GM21786 (cell line): ENCODE measurements around the gene AUTS2.

Experiments
- ATAC-seq: cut with Tn5 transposase; IDR thresholded peaks from one replicate; pipeline ENCODE4 v1.9.1; 2021; ENCODE audit not compliant: unreplicated experiment

The AUTS2 gene

DNA sequence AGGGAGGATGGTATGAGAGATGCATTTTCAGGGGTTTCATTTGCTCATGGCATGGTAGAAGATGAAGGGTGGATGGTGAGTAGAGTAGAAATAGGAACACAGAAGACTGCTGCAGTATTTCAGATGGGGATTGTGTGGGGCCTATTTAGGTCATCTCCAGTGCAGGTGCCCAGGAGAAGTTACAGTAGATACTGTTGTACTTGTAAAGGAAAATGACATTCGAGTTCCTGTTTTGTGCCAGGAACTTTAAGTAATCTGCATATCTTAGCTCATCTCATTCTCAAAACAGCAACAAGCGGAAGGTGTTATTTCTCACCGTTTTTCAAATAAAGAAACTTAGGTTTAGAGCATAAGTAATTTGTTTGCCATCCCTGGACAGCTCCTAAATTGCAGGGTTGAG is 156.2 kb downstream of the AUTS2 start:
- no peak for ATAC-seq

DNA sequence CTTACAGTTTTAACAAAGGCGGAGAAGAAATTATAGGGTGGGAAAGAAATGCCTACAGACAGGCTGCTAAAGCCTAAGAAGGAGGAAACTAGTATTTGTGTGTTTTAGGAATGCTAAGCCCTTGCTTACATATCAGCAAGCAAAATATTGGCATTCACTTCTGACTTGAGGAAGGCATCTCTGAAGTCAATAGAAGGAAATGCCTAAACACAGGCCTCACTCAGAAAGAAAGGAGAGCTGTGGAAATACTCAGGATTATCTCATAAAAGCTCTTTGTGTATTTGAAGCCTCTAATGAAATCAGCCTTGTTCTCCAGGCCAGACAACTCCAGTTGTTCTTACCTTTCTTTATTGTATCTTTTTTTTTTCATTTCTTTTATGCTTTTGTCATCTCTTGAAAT is 158.0 kb downstream of the AUTS2 start:
- ATAC-seq = no peak

DNA sequence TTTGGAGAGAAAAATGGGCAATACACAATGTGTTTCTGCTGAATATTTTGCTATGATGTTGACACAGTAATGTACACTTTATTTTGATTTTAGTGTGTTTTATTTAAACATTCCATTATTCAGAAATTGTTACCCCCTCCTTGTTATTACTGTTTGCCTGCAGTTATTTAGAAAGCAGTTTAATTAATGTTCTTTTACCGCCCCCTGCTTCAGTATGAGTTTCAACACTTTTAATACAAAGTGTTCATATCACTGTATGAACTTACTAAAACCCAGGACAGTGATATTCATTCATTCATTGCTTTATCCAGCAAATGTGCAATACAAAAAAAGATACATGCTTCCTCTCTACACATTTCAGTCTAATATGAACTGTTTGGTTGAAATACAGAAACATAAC is 159.3 kb downstream of the AUTS2 start:
- no peak for ATAC-seq

DNA sequence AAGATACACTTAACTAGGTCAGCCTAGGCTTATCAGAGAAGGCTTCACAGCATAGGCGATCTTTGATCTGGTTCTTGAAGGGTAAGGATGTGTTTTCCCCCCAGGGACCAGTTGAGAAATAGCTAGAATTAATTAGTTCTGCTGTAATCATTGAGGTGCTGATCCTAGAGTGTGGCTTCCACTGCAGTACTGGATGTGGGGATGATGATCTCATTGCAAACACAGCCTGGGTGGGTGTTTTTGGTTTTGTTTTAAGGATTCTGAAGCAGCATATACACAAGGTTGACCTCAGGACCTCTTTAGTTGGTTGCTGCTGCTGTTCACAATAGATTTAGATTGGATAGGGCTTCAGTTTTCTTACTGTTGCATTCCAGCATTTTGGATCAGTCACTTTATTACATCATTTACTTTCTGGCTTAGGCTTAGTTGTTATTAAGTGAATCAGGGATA is 159.7 kb downstream of the AUTS2 start:
- ATAC-seq = no peak

DNA sequence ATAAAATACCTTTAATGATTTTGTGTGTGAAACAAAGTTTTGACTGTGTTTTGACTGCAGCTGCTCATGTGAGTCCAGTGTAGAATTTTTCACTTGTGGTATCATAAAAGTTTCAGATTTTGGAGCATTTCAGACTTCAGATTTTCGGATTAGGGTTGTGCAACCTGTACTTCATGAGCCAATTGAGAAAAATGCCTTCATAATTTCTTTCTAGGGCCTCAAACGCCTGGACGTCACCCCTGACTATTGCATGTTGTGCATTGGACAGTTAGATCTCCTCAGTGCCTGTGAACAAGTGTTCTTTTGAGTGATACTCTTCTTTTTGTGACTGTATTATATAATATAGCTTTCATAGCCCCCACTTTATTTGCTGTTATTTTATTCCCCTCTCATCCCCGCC is 161.1 kb downstream of the AUTS2 start:
- no peak for ATAC-seq

DNA sequence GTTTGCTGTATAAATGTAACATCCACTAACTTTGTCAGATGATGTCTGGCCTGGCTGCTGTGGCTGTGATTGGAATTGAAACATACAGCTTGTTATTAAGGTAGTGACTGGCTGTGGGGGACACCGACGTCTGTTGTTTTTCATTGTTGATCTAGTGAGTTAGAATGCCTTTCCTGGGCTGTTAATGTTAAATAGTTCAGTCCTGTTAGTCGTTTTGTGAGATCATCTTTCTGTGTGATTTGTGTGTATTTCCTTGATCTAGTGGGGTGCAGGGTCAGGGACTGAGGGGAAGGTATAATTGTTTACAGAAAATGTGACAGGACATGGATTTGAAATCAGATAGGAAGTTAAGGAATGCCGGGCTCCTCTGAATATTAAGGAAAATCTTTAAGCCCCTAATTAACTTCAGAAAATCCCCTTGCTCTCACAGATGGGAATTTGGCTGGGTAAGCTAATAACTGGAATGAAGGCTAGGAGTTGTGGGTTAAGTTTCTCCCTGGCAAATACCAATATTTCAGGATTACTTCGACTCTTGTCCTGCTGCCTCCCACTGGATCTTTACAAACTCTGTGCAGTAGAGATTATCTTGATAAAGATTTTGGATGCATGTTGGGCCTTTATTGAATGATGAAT is 163.1 kb downstream of the AUTS2 start:
- no peak for ATAC-seq

DNA sequence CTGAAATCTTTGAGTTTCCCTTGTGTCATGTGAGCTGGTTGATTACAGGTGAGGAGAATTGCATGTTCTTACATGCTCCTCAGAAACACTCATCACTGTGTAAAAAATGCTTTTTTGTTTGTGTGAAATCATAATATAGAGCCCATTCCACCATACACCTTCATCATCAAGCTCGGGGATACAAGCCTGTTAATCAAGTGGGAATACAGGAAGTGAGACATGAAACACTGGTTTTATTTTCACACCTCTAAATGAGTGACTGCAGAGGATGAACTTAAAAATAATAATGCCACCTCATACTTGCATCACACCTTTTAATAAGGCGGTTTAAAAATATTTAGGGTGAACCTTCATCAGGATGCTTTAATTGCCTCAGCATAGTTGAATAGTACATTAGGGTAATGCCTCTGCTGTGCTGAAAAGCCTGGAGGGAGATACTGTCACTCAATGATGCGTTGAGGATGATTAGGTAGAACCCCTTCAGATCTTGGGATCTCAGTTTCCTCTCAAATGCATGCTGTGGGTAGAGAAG is 164.6 kb downstream of the AUTS2 start:
- peak; percentile 72 for ATAC-seq

DNA sequence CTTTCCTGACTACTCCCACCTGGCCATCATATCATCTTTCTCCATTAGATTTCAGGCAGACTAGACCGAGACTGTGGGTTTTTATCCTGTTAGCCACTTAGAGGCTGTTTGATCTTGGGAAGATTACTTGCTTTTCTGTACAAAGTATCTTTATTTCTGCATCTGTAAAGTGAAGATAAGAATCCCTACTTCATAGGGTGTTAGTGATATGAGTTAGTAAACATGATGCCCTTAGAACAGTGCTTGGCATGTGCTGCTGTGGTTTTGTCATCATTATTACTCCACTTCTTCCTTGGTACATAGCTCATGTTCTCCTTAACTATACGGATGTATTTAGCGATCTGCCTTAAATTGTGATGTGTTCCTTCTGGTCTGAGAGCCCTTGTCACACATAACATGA is 165.2 kb downstream of the AUTS2 start:
- no peak for ATAC-seq

DNA sequence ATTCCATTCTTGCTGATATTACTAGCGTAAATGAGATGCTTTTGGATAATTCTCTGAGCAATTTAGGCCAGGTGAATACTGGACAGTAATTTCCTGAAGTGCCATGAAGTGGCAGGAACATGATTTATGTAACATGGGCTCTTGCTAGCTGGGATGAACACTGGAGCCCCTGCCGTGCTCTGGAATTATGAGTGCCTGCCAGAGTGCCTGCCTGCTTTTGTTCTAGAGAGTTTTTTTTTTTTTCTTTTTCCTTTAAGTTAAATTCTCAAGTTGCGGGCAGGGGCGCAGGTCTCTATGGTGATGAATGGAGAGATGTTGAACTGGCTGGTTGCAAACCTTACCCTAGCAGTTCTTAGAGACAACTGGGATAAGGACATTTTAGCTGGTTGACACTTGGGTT is 165.9 kb downstream of the AUTS2 start:
- ATAC-seq = no peak

DNA sequence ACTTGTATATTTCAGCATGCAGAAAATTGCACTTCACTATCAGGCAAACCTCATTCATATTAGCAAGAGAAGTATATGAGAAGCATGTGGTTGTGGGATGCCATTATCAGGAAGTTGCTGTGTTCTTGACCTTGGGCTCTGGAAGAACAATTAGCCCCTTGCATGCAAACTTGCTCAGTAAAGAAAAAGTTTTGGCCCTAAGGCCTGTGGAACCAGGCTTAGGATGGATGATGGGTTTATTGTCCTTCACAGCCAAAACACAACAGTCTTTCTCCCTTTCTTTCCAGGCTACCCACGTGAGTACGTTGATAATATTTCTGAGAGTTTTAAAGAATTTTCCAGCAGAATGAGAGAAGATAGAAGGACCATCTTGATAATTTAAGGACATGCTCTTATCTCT is 166.4 kb downstream of the AUTS2 start:
- no peak for ATAC-seq

DNA sequence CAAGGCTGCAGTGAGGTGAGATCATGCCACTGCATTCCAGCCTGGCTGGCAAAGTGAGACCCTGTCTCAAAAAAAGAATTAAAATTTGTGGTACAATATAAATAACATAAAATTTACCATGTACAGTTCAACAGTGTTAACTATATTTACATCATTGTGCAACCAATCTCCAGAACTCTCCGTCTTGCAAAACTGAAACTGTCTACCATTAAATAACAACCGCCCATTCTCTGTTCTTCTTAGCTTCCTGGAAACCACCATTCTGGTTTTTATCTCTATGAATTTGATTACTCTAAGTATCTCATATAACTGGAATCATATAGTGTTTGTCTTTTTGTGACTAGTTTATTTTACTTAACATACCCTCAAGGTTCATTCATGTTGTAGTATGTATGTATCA is 167.6 kb downstream of the AUTS2 start:
- ATAC-seq = no peak

DNA sequence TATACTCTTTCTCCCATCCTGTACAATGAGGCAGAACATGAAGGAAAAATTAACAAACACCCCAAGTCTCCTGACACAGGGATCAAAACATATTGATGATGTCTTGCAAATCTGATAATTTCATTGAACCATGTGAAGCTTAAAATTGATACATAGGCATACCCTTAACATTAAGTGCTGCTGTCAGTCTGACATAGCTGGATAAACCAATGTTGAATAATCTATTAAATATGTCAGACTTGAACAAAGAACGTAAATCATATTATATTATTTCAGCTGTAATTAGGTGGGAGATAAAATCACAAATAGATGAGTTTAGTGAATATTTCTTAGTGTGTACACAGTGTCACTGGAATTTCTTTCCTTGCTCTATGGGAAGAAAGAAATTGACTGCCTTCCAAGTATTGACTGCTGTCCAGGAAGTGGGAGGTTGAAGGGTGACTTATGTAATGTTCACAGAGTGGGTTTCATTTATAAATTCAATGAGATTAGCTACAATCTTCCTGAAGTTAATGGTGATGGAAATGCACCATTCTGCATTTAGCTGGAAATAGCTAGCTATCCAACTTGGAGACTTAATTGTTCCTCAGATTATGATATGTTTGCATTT is 170.8 kb downstream of the AUTS2 start:
- no peak for ATAC-seq

DNA sequence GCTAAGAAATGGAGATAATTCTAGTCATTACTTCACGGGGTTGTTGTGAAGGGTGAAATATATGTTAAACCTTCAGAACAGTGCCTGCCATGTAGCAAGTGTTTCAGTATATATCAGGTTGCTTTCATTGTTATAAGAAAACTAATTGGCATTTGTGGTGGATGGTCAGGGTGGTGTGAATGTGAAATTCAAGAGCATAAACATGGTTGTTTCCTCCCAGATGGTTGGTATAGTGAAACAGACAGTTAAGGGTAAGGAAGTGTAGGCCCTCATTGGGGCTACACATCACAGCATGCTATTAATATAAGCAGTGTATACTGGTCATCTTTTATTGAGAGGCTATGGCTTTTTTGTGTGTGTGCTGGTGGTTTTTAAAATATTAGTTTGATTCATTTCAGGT is 171.6 kb downstream of the AUTS2 start:
- ATAC-seq = no peak

DNA sequence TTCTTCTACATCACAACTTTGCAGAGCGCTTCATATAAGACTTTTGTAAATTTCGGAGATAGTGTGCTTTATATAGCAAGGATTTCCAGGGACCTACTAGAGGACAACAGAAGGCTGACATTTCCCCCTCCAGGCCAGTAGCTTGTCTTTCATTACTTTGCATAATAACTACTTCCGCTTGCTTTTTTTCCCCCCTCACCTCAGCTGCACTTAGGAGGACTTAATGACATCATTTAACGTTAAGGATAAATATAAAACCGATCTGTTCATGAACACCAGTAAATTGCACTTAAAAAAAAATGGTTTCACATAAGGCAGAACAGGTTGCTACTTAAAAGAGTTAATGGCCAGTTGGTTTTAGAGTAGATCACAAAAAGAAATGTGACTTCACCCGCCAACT is 172.3 kb downstream of the AUTS2 start:
- ATAC-seq = no peak

DNA sequence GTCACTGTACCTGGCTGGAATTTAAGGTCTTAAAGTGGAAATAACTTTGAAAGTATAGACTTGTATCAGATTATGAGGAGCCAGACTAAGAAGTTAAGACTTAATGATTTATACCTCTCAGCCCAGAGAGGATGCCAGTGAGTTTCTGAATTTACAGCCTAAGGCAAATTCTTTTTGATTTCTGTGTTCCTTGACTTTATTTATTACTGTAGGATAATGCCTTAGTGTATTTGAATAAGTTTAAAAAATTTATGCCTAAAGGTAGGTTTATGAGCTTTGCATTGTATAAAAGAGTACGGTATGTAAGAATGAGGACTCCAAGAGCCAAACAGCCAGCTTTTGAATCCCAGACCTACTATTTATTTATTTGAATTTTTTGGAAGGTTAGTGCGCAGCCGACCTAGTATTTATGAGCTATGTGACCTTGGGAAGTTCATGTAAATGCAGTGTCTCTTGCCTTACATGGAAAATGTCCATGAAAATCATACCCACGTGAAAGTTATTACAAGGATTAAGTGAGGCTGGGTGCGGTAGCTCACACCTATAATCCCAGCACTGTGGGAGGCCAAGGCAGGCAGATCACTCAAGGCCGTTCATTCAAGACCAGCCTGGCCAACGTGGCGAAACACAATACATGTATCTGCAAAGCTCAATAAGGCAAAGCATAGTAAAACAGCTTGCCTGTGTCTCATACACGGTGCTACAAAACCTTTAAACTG is 174.6 kb downstream of the AUTS2 start:
- ATAC-seq = no peak

DNA sequence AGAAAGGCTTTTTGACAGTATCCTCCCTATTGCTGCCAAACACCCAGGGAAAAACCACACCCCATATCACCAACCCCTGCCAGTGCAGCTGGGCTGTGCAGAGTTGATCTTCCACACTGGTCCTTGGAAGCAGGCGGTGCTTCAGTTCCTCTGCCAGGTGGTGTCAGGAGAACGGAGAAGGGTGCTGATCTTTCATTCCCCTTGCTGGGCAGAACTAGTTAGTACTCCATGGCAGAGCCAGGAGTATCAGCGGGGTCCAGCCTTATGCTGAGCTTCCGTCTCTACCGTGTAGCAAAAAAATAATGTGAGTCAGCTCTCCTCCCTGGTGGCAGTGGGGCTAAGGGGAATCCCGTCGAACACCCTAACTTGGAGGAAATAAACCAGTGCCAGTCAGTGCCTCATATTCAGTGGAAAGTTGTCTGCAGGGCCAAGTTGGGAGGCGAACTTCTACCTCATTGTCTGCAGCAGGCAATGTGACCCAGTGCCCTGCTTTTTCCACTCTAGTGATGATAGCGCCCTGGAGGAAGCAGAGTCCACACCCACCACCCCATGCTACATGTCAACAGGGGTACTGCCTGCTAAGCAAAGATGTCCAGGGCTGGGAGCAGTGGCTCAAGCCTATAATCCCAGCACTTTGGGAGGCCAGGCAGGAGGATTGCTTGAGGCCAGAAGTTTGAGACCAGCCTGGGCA is 175.4 kb downstream of the AUTS2 start:
- no peak for ATAC-seq

DNA sequence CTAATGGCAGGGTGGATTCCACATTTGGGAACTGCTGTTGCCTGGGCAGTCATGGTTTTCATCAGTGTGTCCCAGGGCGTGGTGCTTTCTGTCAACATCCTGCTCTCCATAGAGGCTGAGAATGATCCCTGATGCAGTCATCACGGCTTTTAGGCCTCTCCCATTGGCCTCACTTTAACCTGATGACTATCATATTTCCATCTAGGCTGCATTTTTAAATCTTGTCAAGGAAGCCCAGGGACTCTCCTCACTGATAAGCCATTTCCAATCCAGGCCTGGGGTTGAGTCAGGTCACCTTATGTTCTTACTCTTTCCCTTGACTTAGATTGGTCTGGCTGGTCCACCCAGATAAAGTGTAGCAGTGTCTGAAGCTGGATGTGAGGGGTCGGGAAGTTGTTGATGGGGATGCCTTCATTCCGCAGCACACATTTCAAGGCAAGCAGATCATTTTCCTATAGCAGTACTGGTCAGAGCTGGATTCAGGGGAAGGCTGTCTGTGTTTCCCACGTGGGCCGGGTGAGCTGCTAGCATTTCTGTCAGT is 177.0 kb downstream of the AUTS2 start:
- no peak for ATAC-seq

DNA sequence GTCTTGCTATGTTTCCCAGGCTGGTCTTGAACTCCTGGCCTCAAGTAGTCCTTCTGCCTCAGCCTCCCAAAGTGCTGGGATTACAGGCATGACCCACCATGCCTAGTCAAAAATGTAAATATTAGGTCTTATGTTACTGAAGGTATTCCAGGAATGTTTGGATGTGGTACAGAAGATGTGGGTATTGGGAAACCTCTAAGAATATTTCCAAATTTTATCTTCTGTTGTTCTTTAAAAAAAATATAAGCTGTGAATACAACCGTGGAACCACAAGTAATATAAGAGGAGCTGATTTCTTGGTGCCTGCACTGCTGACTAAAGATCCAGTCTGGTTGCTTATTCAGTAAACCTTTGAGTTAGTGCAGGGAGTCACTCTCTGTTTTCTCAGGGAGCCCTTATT is 178.3 kb downstream of the AUTS2 start:
- ATAC-seq = no peak

DNA sequence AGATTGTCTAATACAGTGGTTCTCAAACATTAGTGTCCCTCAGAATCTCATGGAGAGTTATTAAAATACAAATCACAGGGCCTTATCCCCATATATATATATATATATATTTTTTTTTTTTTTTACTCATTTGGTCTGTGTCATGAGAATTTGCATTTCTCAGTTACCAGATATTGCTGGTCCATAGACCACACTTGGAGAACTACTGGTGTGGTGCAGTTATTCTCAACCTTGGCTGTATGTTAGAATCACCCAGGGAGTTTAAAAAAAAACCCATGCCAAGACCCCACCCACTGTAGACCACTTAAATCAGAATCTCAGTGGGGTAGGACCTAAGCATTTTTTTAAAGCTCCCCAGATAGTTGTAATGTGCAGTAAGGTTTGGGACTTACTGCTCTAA is 179.9 kb downstream of the AUTS2 start:
- peak; percentile 43 for ATAC-seq

DNA sequence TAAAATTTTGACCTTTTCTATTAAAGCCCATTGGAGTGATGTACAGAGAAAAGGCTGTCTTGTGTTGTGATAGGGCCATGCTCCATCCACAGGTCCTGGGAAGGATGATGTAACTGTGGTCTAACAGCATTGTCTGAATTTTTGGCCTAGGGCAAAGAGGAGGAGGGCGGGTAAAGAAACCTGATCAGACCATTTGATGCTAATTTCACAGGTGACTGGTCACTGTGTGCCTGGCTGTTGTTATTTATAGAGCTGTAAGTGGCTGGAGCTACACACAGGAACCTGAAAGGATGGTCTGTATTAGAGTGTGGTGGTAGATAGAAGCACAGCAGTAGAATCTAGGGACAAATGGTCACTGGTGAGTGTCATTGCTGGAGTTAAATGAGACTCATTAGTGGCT is 182.1 kb downstream of the AUTS2 start:
- ATAC-seq = no peak

DNA sequence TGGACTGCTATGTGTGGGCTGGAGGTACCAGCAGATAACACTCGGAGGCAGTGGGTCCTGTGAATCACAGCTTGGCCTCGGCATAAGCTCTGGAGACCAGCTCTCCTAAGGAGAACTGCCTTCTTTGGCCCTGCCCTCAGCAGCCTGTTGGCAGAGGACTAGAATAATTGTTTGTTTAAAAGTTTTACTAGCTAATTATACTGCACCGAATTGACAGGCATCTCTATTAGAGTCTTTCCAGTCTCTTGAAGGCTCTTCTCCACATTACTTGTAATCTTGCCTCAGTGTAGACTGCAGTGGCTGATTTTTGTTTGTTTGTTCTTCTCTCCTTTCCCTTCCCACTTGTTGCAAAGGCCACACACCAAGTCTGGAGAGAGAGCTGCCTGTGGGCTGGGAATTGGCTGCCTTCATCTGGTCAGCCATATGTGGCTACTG is 183.2 kb downstream of the AUTS2 start:
- no peak for ATAC-seq
